ENCODE results near the gene LRRC27. TPM values are rescaled to one million over a fixed set of nuclear protein-coding genes. Genes with fewer than 3 reads are reported as not detected.

The LRRC27 gene
- total RNA-seq, 1 experiment from 2014 or later = 4.1 TPM

DNA sequence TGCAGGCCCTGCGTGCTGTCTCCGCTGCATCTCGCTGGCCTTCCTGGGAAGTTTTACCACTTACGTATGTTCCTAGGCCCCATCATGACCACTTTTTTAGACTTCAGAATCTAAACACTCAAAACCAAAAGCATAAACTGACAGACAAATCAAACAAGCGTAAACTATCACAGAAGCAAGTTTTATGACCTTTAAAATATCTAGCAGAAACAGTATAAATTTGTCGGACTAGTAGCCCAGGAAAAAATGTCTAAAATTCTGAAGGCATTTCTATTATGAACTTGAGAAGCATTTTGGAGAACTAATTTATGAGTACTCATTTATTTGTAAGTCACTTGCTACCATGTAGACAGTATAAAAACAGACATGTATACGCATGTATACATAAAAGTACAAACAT lies 10.6 kb downstream of the LRRC27 start:
- intact Hi-C loops (cut with micrococcal nuclease) = no loop called here
- no peak overlapping the region for H3K27ac ChIP-seq (ENCODE audit: low read depth, low read length)
- no peaks in the 10 kb centered on the region for H3K4me1 ChIP-seq (ENCODE audit: control insufficient read depth in 1 of 2, insufficient read depth in 2 of 2, low read length in 2 of 2)
- DNase-seq (ENCODE audit: low read depth, low spot score) = no peak
- no peak for TF ChIP-seq RAD21 (IDR thresholded peaks at IDR 0.05; ENCODE audit: low read depth)
- no peak for TF ChIP-seq POLR2A (IDR thresholded peaks at IDR 0.05; ENCODE audit: borderline replicate concordance, extremely low read depth, insufficient read depth, insufficient read length)
- TF ChIP-seq, protein P1, sequence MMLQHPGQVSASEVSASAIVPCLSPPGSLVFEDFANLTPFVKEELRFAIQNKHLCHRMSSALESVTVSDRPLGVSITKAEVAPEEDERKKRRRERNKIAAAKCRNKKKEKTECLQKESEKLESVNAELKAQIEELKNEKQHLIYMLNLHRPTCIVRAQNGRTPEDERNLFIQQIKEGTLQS (IDR thresholded peaks at IDR 0.05) = no peak
- TF ChIP-seq, protein P2, sequence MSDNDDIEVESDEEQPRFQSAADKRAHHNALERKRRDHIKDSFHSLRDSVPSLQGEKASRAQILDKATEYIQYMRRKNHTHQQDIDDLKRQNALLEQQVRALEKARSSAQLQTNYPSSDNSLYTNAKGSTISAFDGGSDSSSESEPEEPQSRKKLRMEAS (IDR thresholded peaks at IDR 0.05) = no peak
- TF ChIP-seq EZH2phosphoT487 (IDR thresholded peaks at IDR 0.05; ENCODE audit: borderline replicate concordance) = no peak
- no peak for TF ChIP-seq ZFX (IDR thresholded peaks at IDR 0.05)
- TF ChIP-seq YY1 (IDR thresholded peaks at IDR 0.05; ENCODE audit: extremely low read depth, insufficient replicate concordance, low read depth, low read length) = no peak
- no peaks in the 10 kb centered on the region for H3K9me2 ChIP-seq (ENCODE audit: insufficient read depth)
- POLR2A ChIA-PET = no interaction called here
- no peak overlapping the region for H3K9ac ChIP-seq (ENCODE audit: low read length)
- RAD21 ChIA-PET (ENCODE audit: low non-redundant PET in 1 of 2, low total read pairs in 2 of 2, uncharacterized antibody in 2 of 2, unreplicated experiment in 2 of 2) = no interaction called here
- no TSS peak for BruUV-seq (replicated peaks)
- no peaks in the 10 kb centered on the region for H3K9me3 ChIP-seq (ENCODE audit: control insufficient read depth in 1 of 2, insufficient read depth in 1 of 2, low read depth in 1 of 2, low read length in 2 of 2)
- H3K79me2 ChIP-seq (ENCODE audit: insufficient read depth, low read length) = no peaks in the 10 kb centered on the region
- H3K4me3 ChIP-seq (replicated peaks in 1 of 2; ENCODE audit: low read depth in 1 of 2, low read length in 2 of 2) = no peak overlapping the region
- H3K4me2 ChIP-seq (ENCODE audit: low read length) = no peak overlapping the region
- H4K20me1 ChIP-seq (ENCODE audit: insufficient read depth) = no peaks in the 10 kb centered on the region
- ATAC-seq = no peak
- H3K27me3 ChIP-seq (ENCODE audit: insufficient read depth, low read length) = no peaks in the 10 kb centered on the region
- no peaks in the 10 kb centered on the region for H3K36me3 ChIP-seq (ENCODE audit: control insufficient read depth in 1 of 2, insufficient read depth in 2 of 2, low read length in 2 of 2)
- no peak overlapping the region for H2AFZ ChIP-seq (ENCODE audit: low read depth, low read length, poor library complexity, severe bottlenecking)
- CTCF ChIA-PET = no interaction called here

DNA sequence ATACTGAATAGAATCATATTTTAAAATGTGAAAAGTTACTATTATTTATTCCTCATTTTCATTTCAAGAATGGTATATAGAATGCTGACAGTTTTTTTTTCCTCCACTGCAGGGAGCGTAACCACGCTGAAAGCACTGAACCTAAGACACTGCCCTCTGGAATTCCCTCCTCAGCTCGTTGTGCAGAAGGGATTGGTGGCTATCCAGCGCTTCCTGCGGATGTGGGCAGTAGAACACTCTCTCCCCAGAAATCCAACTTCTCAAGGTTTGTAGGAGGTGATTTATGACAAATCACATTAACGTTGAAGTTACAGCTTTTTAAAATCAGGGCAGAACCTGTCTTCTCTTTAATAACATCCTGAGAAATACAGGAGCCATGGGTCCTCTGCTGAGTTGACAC lies 12.4 kb downstream of the LRRC27 start:
- Histone ChIP-seq H3K9me3 (ENCODE audit: control insufficient read depth in 1 of 2, insufficient read depth in 1 of 2, low read depth in 1 of 2, low read length in 2 of 2) (no peaks in the 10 kb centered on the region), H3K4me1 (ENCODE audit: control insufficient read depth in 1 of 2, insufficient read depth in 2 of 2, low read length in 2 of 2) (no peaks in the 10 kb centered on the region), H3K27me3 (ENCODE audit: insufficient read depth, low read length) (no peaks in the 10 kb centered on the region), H4K20me1 (ENCODE audit: insufficient read depth) (no peaks in the 10 kb centered on the region), H3K4me3 (replicated peaks in 1 of 2; ENCODE audit: low read depth in 1 of 2, low read length in 2 of 2) (no peak overlapping the region), H3K9me2 (ENCODE audit: insufficient read depth) (no peaks in the 10 kb centered on the region), H3K79me2 (ENCODE audit: insufficient read depth, low read length) (no peaks in the 10 kb centered on the region), H3K4me2 (ENCODE audit: low read length) (no peak overlapping the region), H3K9ac (ENCODE audit: low read length) (no peak overlapping the region), H3K27ac (ENCODE audit: low read depth, low read length) (no peak overlapping the region), H2AFZ (ENCODE audit: low read depth, low read length, poor library complexity, severe bottlenecking) (no peak overlapping the region), H3K36me3 (ENCODE audit: control insufficient read depth in 1 of 2, insufficient read depth in 2 of 2, low read length in 2 of 2) (no peaks in the 10 kb centered on the region)
- BruUV-seq (replicated peaks) = no TSS peak
- RAD21 ChIA-PET (ENCODE audit: low non-redundant PET in 1 of 2, low total read pairs in 2 of 2, uncharacterized antibody in 2 of 2, unreplicated experiment in 2 of 2) = no interaction called here
- ATAC-seq (no peak), DNase-seq (ENCODE audit: low read depth, low spot score) (no peak)
- CTCF ChIA-PET = no interaction called here
- intact Hi-C loops (cut with micrococcal nuclease) = no loop called here
- POLR2A ChIA-PET = no interaction called here
- TF ChIP-seq RAD21 (IDR thresholded peaks at IDR 0.05; ENCODE audit: low read depth) (no peak), CBX3 (IDR thresholded peaks at IDR 0.05; ENCODE audit: low read depth) (no peak), SIN3A (IDR thresholded peaks at IDR 0.05; ENCODE audit: low read depth) (no peak), SP1 (IDR thresholded peaks at IDR 0.05; ENCODE audit: low read depth) (no peak), ZNF274 (IDR thresholded peaks at IDR 0.05; ENCODE audit: low read depth, low read length) (no peak), EGR1 (IDR thresholded peaks at IDR 0.05; ENCODE audit: low read depth) (no peak), ELF1 (IDR thresholded peaks at IDR 0.05; ENCODE audit: borderline replicate concordance, low read depth) (no peak)
- TF ChIP-seq, protein P3, sequence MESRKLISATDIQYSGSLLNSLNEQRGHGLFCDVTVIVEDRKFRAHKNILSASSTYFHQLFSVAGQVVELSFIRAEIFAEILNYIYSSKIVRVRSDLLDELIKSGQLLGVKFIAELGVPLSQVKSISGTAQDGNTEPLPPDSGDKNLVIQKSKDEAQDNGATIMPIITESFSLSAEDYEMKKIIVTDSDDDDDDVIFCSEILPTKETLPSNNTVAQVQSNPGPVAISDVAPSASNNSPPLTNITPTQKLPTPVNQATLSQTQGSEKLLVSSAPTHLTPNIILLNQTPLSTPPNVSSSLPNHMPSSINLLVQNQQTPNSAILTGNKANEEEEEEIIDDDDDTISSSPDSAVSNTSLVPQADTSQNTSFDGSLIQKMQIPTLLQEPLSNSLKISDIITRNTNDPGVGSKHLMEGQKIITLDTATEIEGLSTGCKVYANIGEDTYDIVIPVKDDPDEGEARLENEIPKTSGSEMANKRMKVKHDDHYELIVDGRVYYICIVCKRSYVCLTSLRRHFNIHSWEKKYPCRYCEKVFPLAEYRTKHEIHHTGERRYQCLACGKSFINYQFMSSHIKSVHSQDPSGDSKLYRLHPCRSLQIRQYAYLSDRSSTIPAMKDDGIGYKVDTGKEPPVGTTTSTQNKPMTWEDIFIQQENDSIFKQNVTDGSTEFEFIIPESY (IDR thresholded peaks at IDR 0.05; ENCODE audit: extremely low read depth, insufficient replicate concordance, low read length) = no peak
- TF ChIP-seq, protein P2 (IDR thresholded peaks at IDR 0.05) = no peak
- TF ChIP-seq, protein P4, sequence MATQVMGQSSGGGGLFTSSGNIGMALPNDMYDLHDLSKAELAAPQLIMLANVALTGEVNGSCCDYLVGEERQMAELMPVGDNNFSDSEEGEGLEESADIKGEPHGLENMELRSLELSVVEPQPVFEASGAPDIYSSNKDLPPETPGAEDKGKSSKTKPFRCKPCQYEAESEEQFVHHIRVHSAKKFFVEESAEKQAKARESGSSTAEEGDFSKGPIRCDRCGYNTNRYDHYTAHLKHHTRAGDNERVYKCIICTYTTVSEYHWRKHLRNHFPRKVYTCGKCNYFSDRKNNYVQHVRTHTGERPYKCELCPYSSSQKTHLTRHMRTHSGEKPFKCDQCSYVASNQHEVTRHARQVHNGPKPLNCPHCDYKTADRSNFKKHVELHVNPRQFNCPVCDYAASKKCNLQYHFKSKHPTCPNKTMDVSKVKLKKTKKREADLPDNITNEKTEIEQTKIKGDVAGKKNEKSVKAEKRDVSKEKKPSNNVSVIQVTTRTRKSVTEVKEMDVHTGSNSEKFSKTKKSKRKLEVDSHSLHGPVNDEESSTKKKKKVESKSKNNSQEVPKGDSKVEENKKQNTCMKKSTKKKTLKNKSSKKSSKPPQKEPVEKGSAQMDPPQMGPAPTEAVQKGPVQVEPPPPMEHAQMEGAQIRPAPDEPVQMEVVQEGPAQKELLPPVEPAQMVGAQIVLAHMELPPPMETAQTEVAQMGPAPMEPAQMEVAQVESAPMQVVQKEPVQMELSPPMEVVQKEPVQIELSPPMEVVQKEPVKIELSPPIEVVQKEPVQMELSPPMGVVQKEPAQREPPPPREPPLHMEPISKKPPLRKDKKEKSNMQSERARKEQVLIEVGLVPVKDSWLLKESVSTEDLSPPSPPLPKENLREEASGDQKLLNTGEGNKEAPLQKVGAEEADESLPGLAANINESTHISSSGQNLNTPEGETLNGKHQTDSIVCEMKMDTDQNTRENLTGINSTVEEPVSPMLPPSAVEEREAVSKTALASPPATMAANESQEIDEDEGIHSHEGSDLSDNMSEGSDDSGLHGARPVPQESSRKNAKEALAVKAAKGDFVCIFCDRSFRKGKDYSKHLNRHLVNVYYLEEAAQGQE (IDR thresholded peaks at IDR 0.05; ENCODE audit: low read depth) = no peak
